ENCODE measurements around the gene TNFSF15.
A peak's percentile ranks its signal among the peaks of the same experiment; 100 is the strongest.
"Not testable (repeated sequence)": the region's sequence is repeated elsewhere in the genome, so short reads cannot be mapped to it uniquely, and the experiment has no call there.

The TNFSF15 gene

GRCh38 chr9:114745879-114746550, 59.8 kb downstream of the TNFSF15 start:
- DNase-seq: no peak

- DNase-seq: no peak
These were observed 60.6 kb downstream of the TNFSF15 start for GRCh38 chr9:114745108-114745848.

GRCh38 chr9:114743446-114743845, 62.4 kb downstream of the TNFSF15 start:
- DNase-seq: no peak

- DNase-seq: no peak
These were observed 62.9 kb downstream of the TNFSF15 start for GRCh38 chr9:114742947-114743346.

GRCh38 chr9:114741521-114741920, 64.3 kb downstream of the TNFSF15 start:
- DNase-seq: not testable (repeated sequence)

- peak; percentile 60 for DNase-seq
These were observed 67.1 kb downstream of the TNFSF15 start for GRCh38 chr9:114738581-114739316.

GRCh38 chr9:114737847-114738246, 68.0 kb downstream of the TNFSF15 start:
- DNase-seq: no peak

GRCh38 chr9:114737118-114737517, 68.7 kb downstream of the TNFSF15 start:
- DNase-seq: no peak

- no peak for DNase-seq
These were observed 70.1 kb downstream of the TNFSF15 start for GRCh38 chr9:114735704-114736103.

- not testable (repeated sequence) for DNase-seq
These were observed 70.7 kb downstream of the TNFSF15 start for GRCh38 chr9:114735139-114735538.
